ENCODE data around the gene EWSR1.

DNA sequence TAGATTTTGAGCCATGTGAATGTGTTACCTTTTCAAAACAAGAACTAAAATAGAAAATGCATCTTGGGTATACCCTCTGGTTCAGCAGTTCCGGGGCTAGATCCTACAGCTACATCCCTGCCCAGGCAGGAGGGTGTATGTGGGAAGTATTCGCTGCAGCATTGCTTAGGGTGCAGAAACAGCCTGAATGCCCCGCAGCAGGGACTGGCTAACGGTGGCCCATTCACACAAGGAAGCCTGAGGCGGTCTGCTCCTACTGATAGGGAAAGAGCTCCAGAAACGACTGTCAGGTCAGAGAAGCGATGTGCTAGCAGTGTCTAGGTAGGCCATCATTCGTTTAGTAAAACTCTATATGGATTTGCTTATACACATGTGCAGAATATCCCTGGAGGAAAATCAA lies 57.3 kb downstream of the EWSR1 start:
- no peak for TF ChIP-seq EZH2phosphoT487 (IDR thresholded peaks at IDR 0.05; ENCODE audit: insufficient read depth, low read depth)
- TF ChIP-seq EZH2 (IDR thresholded peaks at IDR 0.05; ENCODE audit: insufficient read depth, poor library complexity, severe bottlenecking), result no peak

Data from GM23248 (cell line).